Anterior cingulate cortex (tissue), 58 donors: ENCODE data around the gene PRKCD.

ENCODE experiments used
- DNase-seq, 58 donors: peaks; one replicate each; lab custom pipeline; 2025; lab: John Stamatoyannopoulos, UW

Gene PRKCD

GRCh38 chr3:53160660-53161449, at the start of gene PRKCD:
PRKCD (plus strand) TSS chr3:53161209; CDS start chr3:53178423, 17,214 bp downstream.
- peak in 56 of 58 donors; percentile 10 to 87 (median 68) for DNase-seq

DNA sequence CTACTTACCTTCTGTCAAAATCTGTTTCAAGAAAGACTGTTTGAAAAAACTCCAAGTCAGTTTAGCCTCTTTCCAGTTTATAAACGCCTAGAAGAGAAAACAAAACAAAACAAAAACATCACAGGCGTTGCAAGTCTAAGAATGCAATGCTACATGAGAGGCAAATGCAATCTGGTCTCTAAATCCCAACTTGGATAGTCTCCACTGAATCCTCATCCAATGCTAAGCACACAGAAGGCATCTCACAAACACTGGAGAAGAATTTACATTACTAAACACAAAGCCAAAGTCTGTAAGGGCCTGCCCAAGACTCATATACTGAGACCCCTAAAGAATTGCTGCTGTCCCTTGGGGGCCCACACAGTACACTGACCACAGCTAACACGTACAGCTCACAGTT, 49.2 kb upstream of the PRKCD start:
- no peak for DNase-seq

DNA sequence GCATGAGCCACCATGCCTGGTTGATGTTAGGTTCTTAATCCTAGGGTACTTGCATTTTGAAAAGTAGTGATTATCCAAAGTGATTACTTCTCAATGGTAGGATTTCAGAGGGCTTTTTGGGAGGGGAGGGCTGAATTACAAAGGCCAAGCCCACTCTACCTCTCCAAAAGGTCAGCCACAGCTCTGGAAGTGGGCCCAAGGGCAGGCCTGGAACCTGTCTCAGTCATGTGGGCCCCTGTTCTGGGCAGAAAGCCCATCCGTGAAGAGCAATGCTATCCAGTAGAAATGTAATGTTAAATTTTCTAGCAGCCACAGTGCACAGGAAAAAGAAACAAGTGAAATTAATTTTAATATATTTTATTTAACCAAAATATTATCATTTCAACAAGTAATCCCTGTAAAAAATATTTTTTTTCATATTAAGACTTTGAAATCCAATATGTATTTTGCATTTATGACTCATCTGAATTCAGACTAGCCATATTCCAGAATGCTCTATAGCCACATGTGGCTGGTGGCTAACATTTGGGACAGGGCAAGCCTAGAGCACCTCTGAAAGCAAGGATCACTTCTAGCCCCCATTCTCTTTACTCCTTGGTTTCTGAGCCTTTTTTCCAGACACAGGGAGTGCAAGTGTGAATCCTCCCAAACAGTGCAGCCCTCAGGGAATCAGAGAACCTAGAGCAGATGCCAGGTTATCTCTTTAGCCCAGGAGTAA, 47.6 kb upstream of the PRKCD start:
- DNase-seq: peak in 15 of 58 donors; percentile 2 to 27 (median 11)

GRCh38 chr3:53114011-53114400, 47.0 kb upstream of the PRKCD start:
- DNase-seq: peak in 56 of 58 donors; percentile 13 to 88 (median 64)

DNA sequence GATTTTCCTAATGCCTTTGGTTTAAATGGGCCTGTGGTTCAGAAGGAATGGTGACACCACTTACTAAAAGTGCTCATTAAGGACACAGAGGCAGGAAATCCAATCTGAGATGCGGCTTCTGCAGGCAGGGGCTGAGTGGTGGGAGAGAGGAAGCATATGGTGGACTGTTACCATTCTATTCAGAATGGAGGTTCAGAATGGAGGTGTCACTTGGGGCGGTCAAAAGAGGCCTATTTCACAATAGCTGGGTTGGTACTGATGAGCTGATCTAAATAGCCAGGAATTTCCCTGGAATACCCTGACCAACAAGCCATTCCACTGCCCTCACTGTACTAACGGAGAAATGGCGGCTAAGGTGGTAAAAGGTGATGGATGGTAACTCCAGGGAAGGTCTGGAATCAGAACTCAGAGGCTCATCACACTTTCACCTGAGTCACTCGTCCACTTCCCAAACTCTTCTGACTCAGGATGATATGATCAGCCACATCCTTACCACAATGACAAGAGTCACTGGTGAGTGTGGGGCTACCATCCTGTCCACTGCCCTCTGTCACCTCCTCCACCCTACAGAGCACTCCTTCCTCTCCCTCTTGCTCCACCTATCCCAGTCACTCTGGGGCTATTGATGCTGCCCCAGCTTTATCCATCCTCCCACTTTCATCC, 46.5 kb upstream of the PRKCD start:
- no peak for DNase-seq

- DNase-seq: no peak
Measured at GRCh38 chr3:53116956-53117355, 44.1 kb upstream of the PRKCD start.

DNA sequence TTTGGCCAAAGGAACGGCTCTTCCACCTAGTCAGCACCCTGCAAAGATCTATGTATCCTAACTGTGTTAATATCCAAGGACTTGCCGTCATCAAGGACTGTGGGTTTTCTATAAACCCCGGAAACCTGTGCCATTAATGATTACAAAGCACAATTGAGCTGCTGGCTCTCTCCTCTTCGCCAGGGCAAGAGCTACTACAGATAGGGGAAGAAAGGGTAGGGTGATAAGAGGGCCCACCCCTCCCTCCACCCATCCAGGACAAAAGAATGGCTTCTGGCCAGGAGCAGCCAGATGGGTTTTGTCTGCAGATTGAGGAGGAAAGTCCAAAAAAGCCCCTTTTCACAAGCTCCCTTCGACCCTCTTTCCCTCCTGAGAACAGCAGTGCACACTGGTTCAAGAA, 40.7 kb upstream of the PRKCD start:
- no peak for DNase-seq

DNA sequence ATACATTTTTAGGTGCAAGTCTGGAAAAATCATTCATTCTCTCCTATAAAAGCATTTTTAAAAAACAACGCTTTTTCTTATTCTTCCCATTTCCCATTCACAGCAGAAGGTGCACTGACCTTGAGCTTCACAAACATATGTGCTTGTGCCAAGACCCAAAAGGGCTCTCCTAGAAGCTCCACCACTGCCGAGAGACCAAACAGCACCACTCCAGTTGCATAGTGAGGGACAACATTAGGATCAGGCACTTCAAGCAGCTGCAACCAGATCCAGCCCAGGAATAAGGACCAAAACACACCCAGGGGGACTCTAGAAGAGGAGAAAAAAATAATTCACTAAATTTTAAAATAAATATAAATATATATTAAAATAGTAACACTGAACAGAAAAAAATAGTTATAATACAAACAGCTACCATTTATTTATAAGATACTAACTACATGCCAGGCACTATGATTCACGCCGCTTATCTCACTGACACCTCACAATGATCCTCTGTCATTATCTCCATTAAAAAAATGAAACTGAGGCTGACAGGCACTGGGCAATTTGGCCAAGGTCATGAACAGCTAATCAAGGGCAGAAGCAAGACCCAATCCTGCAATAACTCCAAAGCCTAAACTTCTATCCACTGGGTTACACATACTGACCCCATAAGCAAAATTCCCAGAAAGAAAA, 38.6 kb upstream of the PRKCD start:
- DNase-seq: no peak

- no peak for DNase-seq
Measured at GRCh38 chr3:53122933-53123305, 38.1 kb upstream of the PRKCD start.

GRCh38 chr3:53123510-53123909, 37.5 kb upstream of the PRKCD start:
- DNase-seq: no peak

DNA sequence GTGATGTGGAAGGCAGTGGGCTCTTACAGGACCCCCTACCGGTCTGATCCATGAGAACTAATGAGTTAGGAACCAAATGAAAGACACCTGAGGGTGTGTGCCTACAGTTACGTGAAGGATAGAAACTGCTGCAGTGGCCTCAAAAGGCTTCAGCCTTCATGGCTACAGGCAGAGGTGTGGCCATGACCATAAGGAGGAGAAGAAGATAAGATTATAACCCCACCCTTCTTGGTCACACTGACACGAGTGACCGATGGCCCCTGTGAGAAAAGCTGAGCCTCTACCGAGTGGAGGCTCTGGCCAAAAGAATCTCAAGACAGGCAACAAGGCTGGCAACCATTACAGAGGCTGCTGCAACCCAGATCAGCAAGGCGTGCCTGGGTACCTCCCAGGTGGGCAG, 37.1 kb upstream of the PRKCD start:
- no peak for DNase-seq

DNA sequence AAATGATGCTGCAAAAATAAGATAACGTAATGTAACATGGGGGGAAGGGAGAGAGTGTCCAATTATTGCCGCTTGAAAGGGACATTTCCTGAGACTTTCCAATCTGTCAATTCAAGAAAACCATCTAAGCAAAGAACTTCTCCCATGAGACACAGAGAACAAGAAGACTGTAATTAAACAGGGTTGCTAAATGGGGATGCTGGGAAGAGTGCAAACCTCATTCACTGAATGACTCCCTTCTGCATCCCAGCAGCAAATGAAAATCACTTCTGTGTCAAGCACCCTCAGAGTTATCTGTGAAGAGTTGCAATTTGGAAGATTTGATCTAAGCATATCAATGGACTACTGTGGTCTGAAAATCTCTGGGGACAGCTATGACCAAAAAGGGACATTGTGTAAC, 34.4 kb upstream of the PRKCD start:
- no peak for DNase-seq

- no peak for DNase-seq
Measured at GRCh38 chr3:53129344-53129743, 31.7 kb upstream of the PRKCD start.

GRCh38 chr3:53130179-53131061, 30.6 kb upstream of the PRKCD start, which contains the start of gene RFT1:
RFT1 (minus strand) TSS chr3:53130435; CDS start chr3:53130400, 35 bp downstream.
- peak; percentile 17 to 98 (median 91) for DNase-seq

DNA sequence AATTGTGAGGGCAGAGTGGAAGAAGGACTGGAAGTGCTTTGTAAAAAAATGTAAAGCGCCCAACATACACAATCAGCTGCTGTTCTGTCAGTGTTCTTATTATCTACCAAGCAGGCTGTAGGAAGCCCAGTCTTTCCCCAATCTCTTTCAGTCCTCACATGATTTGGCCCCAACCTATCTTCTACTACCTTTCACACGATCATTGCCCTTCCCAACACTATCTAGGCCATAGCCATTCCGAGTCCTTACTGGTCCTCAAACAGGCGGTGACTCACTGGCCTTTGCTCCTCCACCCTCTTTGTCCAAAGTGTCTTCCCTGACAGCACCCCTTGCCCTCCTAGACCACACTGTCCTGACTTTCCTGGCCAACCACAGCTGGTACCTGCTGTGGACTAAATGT, 29.9 kb upstream of the PRKCD start:
- no peak for DNase-seq

DNA sequence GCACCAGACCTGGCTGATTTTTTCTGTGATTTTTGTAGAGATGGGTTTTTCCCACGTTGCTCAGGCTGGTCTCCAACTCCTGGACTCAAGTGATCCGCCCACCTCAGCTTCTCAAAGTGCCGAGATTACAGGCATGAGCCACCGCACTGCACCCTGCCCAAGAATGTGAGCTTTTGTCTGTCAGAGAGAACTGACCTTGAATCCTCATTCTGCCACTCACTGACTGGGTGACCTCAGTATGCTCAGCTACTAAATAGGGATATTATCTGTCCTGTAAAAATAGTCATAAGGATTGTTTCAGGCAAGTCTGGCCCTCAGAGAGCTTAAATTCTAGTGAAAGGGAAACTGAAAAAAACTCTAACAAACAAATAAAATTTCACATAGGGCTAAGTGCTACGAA, 28.7 kb upstream of the PRKCD start:
- DNase-seq: no peak

- peak in 33 of 58 donors; percentile 10 to 62 (median 30) for DNase-seq
Measured at GRCh38 chr3:53134631-53135232, 26.3 kb upstream of the PRKCD start.

GRCh38 chr3:53137221-53137620, 23.8 kb upstream of the PRKCD start:
- DNase-seq: no peak

DNA sequence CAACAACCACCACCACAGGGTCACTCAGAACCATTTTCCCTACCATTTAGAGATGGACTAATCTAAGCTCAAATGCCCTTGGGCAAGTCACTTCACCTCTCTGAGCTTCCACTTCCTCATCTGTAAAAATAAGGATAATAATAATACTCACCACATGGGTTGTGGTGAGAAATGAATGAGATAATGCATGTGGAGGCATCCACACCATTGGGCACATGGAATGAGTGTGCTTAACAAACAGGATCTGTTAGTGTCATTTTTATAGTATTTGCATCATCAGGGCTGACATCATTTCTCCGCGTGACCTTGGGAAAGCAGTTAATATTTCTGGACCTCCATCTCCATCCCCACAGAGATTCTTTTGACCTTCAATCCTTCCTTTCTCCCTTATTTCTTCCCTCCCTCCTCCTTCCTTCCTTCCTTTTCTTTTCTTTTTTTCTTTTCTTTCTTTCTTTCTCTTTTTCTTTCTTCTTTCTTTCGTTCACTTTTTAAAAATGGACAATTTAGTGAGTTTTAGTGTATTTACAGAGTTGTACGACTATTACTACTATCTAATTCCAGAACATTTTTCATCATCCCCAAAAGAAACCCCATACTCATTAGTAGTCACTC, 23.1 kb upstream of the PRKCD start:
- no peak for DNase-seq
